ENCODE measurements around the gene CCM2L.

DNA sequence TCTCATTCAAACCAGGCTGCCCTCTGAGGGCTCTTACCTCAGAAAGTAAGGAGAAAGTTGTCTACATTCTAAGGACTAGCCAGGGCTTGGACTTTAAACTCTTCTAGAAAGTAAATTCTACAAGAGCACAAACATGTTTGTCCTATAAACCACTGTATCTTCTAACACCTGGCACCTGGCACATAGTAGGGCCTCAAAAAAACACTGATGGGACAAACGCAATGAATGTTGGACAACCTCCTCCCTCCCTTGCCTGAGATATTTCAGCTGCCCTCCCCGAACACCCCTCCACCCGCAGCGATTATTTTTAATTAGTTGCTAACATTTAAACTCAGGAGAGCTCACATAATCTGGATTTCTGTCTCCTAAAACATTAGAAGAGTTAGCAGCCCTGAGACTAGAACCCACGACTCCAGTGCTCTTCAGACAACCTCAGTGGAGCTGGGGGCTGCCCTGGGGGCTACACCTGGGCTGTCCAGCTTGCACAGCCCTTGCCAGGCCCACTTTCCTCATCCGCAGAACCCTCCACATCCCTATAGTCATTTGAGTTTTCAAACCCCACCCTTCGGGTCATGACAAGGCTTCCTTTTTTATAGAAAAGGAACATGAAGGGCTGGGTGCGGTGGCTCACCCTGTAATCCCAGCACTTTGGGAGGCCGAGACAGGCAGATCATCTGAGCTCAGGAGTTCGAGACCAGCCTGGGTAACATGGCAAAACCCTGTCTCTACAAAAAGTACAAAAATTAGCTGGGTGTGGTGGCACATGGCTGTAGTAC, 46.7 kb downstream of the CCM2L start:
- no peak for TF ChIP-seq SAP30 (IDR thresholded peaks at IDR 0.05; ENCODE audit: insufficient read depth, insufficient replicate concordance, low read length)
- TF ChIP-seq EGR1 (IDR thresholded peaks at IDR 0.05; ENCODE audit: borderline replicate concordance, low read depth, low read length), result no peak
- TF ChIP-seq CTCF (IDR thresholded peaks at IDR 0.05; ENCODE audit: control extremely low read depth in 1 of 3, insufficient read depth in 1 of 3, low read depth in 1 of 3, low read length in 3 of 3), result no peak
- TF ChIP-seq BRCA1 (IDR thresholded peaks at IDR 0.05; ENCODE audit: low read depth, low read length), result no peak
- no peak for TF ChIP-seq MAFK (IDR thresholded peaks at IDR 0.05; ENCODE audit: low read depth, low read length)
- no peak for TF ChIP-seq HDAC6 (IDR thresholded peaks at IDR 0.05; ENCODE audit: low read depth, low read length)
- no peak for TF ChIP-seq TEAD4 (IDR thresholded peaks at IDR 0.05; ENCODE audit: low read depth, low read length)
- no peak for TF ChIP-seq YY1 (IDR thresholded peaks at IDR 0.05; ENCODE audit: low read depth, low read length)
- TF ChIP-seq BACH1 (IDR thresholded peaks at IDR 0.05; ENCODE audit: low read length), result no peak
- no peak for TF ChIP-seq RAD21 (IDR thresholded peaks at IDR 0.05 in 1 of 2, conservative IDR thresholded peaks at IDR 0.05 in 1 of 2; ENCODE audit: low read depth in 2 of 2, low read length in 2 of 2)
- TF ChIP-seq, protein P1, sequence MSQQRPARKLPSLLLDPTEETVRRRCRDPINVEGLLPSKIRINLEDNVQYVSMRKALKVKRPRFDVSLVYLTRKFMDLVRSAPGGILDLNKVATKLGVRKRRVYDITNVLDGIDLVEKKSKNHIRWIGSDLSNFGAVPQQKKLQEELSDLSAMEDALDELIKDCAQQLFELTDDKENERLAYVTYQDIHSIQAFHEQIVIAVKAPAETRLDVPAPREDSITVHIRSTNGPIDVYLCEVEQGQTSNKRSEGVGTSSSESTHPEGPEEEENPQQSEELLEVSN (IDR thresholded peaks at IDR 0.05), result no peak
- no peak for TF ChIP-seq SUZ12 (IDR thresholded peaks at IDR 0.05; ENCODE audit: low read length)
